ENCODE data around the gene CCDC97.
"Not testable (repeated sequence)": the region's sequence is repeated elsewhere in the genome, so short reads cannot be mapped to it uniquely, and the experiment has no call there.

CCDC97 gene

DNA sequence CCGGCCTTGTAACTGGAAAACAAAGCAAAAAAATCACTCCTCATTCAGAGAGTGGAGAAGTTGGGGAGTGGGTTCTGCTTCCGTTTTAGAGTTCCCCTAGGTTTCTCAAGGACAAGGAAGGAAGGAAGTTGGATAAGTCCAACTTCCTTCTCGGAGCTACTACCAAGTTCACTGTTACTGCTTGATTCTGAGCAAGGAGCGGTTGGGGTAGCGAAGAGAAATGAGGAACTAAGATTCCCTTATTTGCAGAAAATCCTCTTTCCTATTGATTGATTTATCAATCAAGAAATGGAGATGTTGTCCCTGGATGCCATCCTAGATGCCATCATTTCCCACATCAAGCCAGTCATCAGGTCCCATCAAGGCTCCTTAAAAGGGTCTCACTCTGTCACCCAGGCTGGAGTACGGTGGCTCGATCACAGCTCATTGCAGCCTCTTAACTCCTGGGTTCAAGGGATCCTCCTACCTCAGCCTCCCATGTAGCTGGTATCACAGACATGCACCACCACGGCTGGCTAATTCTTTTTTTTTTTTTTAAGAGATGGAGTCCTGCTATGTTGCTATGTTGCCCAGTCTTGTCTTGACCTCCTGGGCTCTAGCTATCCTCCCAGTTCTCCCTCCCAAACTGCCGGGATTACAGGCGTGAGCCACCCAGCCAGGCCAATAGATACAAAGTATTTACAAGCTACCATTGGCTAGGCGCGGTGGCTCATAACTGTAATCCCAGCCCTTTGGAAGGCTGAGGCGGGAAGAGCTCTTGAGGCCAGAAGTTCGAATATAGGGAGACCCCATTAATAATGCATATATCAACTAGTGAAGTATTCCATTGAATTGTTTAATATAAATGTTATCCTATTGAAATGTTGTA, 54.8 kb downstream of the CCDC97 start:
- Histone ChIP-seq H3K4me1 (ENCODE audit: insufficient read depth, low read length) (peaks cover 5% of the 10 kb centered on the region; the same call in 1 of the 2 replicates), H3K9me3 (ENCODE audit: control insufficient read depth, insufficient read depth, low read length) (no peaks in the 10 kb centered on the region), H3K9ac (ENCODE audit: low read depth, low read length) (peak overlapping the region; percentile 97), H3K36me3 (ENCODE audit: insufficient read depth, low read length) (no peaks in the 10 kb centered on the region)

DNA sequence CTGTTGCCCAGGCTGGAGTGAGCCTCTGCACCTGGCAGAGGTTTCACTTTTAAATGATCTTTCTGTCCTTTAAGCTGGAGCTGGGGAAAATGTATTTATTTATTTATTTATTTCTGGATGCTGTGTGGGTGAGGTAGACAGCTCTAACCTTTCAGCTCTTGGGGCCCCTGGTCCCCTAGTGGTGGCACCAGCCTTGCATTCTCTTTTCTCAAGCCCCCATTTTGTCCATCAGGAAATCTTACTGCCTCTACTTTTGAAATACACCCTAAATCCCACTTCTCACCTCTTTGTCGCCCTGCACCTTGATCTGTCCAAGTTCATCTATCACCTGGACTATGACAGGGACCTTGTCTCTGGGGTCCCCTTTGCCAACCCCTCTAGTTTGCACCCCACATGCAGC, 56.1 kb downstream of the CCDC97 start:
- Histone ChIP-seq H3K9me3 (ENCODE audit: control insufficient read depth, insufficient read depth, low read length) (no peaks in the 10 kb centered on the region), H3K36me3 (ENCODE audit: insufficient read depth, low read length) (no peaks in the 10 kb centered on the region), H3K4me1 (ENCODE audit: insufficient read depth, low read length) (peaks cover 5% of the 10 kb centered on the region; the same call in 1 of the 2 replicates), H3K9ac (ENCODE audit: low read depth, low read length) (no peak overlapping the region)

DNA sequence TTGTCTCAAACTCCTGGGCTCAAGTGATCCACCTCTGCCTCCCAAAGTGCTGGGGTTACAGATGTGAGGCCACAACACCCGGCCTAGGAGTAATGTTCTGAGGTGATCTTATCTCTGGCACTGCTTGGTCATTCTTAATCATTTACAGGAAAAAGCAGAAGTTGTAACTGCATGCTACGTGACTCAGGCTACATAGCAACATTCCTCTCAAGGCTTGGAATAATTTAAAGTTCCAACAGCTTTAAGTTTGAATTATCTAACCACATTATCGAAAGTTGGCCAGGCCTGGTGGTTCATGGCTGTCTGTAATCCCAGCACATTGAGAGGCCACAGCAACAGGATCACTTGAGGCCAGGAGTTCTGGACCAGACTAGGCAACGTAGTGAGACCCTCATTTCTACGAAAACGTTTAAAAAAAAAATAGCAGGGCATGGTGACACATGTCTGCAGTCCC, 57.9 kb downstream of the CCDC97 start:
- peaks cover 5% of the 10 kb centered on the region; the same call in 1 of the 2 replicates for H3K4me1 ChIP-seq (ENCODE audit: insufficient read depth, low read length)
- no peaks in the 10 kb centered on the region for H3K36me3 ChIP-seq (ENCODE audit: insufficient read depth, low read length)
- no peaks in the 10 kb centered on the region for H3K9me3 ChIP-seq (ENCODE audit: control insufficient read depth, insufficient read depth, low read length)
- no peak overlapping the region for H3K9ac ChIP-seq (ENCODE audit: low read depth, low read length)

DNA sequence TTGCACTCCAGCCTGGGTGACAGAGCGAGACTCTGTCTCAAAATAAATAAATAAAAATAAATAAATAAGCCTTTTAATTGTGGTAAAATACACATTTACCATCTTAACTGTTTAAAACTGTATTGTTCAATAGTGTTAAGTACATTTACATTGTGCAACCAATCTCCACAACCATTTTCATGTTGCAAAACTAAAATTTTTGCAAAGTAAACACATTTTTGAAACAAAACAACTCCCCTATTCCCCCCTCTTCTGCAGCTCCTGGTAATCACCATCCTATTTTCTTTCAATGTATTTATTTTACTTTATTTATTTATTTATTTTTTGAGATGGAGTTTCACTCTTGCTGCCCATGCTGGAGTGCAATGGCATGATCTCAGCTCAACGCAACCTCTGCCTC, 59.8 kb downstream of the CCDC97 start:
- H3K9ac ChIP-seq (ENCODE audit: low read depth, low read length) = no peak overlapping the region
- H3K36me3 ChIP-seq (ENCODE audit: insufficient read depth, low read length) = no peaks in the 10 kb centered on the region
- no peaks in the 10 kb centered on the region for H3K4me1 ChIP-seq (ENCODE audit: insufficient read depth, low read length)
- no peaks in the 10 kb centered on the region for H3K9me3 ChIP-seq (ENCODE audit: control insufficient read depth, insufficient read depth, low read length)

DNA sequence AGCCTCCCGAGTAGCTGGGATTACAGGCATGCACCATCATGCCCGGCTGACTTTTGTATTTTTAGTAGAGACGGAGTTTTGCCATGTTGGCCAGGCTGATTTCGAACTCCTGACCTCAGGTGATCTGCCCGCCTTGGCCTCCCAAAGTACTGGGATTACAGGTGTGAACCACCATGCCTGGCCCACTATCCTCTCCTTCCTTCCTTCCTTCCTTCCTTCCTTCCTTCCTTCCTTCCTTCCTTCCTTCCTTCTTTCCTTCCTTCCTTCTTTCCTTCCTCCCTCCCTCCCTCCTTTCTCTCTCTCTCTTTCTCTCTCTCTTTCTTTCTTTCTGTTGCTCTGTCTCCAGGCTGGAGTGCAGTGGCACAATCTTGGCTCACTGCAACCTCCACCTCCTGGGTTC, 61.1 kb downstream of the CCDC97 start:
- H3K9me3 ChIP-seq (ENCODE audit: control insufficient read depth, insufficient read depth, low read length); H3K9ac ChIP-seq (ENCODE audit: low read depth, low read length); H3K4me1 ChIP-seq (ENCODE audit: insufficient read depth, low read length); H3K36me3 ChIP-seq (ENCODE audit: insufficient read depth, low read length): not testable (repeated sequence)

DNA sequence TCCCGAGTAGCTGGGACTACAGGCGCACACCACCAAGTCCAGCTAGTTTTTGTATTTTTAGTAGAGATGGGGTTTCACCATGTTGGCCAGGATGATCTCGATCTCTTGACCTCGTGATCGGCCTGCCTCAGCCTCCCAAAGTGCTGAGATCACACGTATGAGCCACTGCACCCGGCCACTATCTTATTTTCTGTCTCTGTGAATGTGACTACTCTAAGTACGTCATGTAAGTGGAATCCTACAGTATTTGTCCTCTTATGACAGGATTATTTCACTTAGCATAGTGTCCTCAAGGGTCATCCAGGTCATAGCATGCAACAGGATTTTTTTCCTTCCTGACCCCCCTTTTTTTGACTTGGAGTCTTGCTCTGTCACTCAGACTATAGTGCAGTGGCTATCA, 61.6 kb downstream of the CCDC97 start:
- H3K36me3 ChIP-seq (ENCODE audit: insufficient read depth, low read length) = no peaks in the 10 kb centered on the region
- H3K4me1 ChIP-seq (ENCODE audit: insufficient read depth, low read length) = no peaks in the 10 kb centered on the region
- no peak overlapping the region for H3K9ac ChIP-seq (ENCODE audit: low read depth, low read length)
- no peaks in the 10 kb centered on the region for H3K9me3 ChIP-seq (ENCODE audit: control insufficient read depth, insufficient read depth, low read length)

DNA sequence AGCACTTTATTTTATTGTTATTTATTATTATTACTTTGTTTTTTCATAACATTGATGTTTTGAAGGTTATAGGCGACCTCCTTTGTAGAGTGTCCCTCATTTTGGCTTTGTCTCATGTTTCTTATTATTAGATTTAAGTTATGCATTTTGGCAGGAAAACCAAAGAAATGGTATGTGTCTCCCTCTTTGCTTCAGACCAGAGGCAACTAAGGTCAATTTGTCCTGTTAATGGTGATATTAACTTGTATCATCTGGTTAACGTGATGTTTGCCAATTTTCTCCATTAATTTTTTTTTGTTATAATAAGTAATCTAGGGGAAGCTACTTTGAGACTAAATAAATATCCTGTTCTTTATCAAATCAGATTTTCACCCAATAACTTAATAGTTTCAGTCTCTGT, 62.5 kb downstream of the CCDC97 start:
- Histone ChIP-seq H3K9ac (ENCODE audit: low read depth, low read length) (no peak overlapping the region), H3K9me3 (ENCODE audit: control insufficient read depth, insufficient read depth, low read length) (no peaks in the 10 kb centered on the region), H3K4me1 (ENCODE audit: insufficient read depth, low read length) (no peaks in the 10 kb centered on the region), H3K36me3 (ENCODE audit: insufficient read depth, low read length) (no peaks in the 10 kb centered on the region)

DNA sequence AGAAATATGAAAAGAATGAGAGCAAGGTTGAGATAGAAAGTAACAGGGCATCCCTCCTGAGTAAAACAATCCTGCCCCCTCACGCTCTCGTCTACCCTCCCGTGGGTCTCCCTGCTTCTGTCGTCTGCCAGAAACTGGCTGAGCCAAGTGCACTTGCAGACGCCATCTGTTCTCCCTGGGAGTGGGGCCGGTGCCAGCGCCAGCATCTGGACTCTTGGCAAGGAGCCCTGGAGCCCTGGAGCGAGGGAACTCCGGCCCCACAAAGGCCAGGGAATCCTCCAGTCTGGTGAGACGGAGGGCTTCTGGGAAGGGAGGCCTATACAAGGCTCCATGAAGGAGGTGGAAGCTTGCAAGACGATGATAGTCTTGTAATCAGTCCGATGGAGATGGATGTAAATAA, 64.0 kb downstream of the CCDC97 start:
- no peaks in the 10 kb centered on the region for H3K36me3 ChIP-seq (ENCODE audit: insufficient read depth, low read length)
- no peaks in the 10 kb centered on the region for H3K4me1 ChIP-seq (ENCODE audit: insufficient read depth, low read length)
- no peaks in the 10 kb centered on the region for H3K9me3 ChIP-seq (ENCODE audit: control insufficient read depth, insufficient read depth, low read length)
- H3K9ac ChIP-seq (ENCODE audit: low read depth, low read length) = no peak overlapping the region
